OCI-LY7 (cell line): Measurements from ENCODE around the gene CHCHD5. TPM values are rescaled to one million over a fixed set of nuclear protein-coding genes. Genes with fewer than 3 reads are reported as not detected.

Experiments used
- BruUV-seq: library from RNA; stranded (reverse); fragments of 400-500 nt; replicated peaks from 2 replicates; lab custom pipeline; 2021; lab: Mats Ljungman, UMichigan
- CTCF ChIA-PET: fragments of 300-600 bp; sonication (Branson Sonifier 250); formaldehyde crosslinking; loops from one replicate; lab custom pipeline; 2022; ENCODE audit warnings: antibody characterized with exemption; ENCODE audit not compliant: unreplicated experiment; lab: Charles Lee
- POLR2A ChIA-PET: fragments of 300-600 bp; sonication (Branson Sonifier 250); formaldehyde crosslinking; loops from one replicate; lab custom pipeline; 2022; ENCODE audit warnings: antibody characterized with exemption; lab: Charles Lee
- DNase-seq: peaks from one replicate; pipeline ENCODE4 v3.0.0-alpha.2; 2015; ENCODE audit warnings: low spot score
- H2AFZ ChIP-seq: fragments of 200-600 bp; sonication (generic), shearing (Covaris generic); 2 replicates; pipeline ENCODE4 v1.6.1; 2014; ENCODE audit warnings: mild to moderate bottlenecking, antibody characterized with exemption, low read length, moderate library complexity
- H3K27ac ChIP-seq: fragments of 200-600 bp; sonication (generic); 2 replicates; pipeline ENCODE4 v1.5.1; 2014; ENCODE audit warnings: mixed run types, low read depth, mild to moderate bottlenecking, moderate library complexity, low read length, inconsistent platforms; ENCODE audit not compliant: poor library complexity, severe bottlenecking
- H3K36me3 ChIP-seq: fragments of 200-600 bp; sonication (generic); 2 replicates; pipeline ENCODE4 v1.6.1; 2014; ENCODE audit warnings: mild to moderate bottlenecking, antibody characterized with exemption, low read length, moderate library complexity, mixed read lengths; ENCODE audit not compliant: insufficient read depth
- H3K4me1 ChIP-seq: fragments of 200-600 bp; sonication (generic); 2 replicates; pipeline ENCODE4 v1.5.1; 2014; ENCODE audit warnings: mild to moderate bottlenecking, low read length; ENCODE audit not compliant: insufficient read depth, poor library complexity, severe bottlenecking
- H3K4me2 ChIP-seq: fragments of 200-600 bp; sonication (generic); 2 replicates; pipeline ENCODE4 v1.6.1; 2014; ENCODE audit warnings: mild to moderate bottlenecking, low read length
- H3K4me3 ChIP-seq: fragments of 200-600 bp; sonication (generic); 2 replicates; pipeline ENCODE4 v1.5.1; 2014; ENCODE audit warnings: mild to moderate bottlenecking, low read depth, low read length; ENCODE audit not compliant: poor library complexity, severe bottlenecking
- H3K79me2 ChIP-seq: fragments of 200-600 bp; sonication (generic); 2 replicates; pipeline ENCODE4 v1.6.1; 2016; ENCODE audit warnings: low read depth, mild to moderate bottlenecking, low read length, moderate library complexity, mixed read lengths; ENCODE audit not compliant: insufficient read depth
- H3K9me2 ChIP-seq: fragments of 200-600 bp; sonication (generic); 2 replicates; pipeline ENCODE4 v1.6.1; 2016; ENCODE audit warnings: mild to moderate bottlenecking, low read length, mixed read lengths; ENCODE audit not compliant: insufficient read depth
- H3K9me3 ChIP-seq: fragments of 200-600 bp; sonication (generic); 2 replicates; pipeline ENCODE4 v1.6.1; 2014; ENCODE audit warnings: mild to moderate bottlenecking, mixed run types, low read length, mixed read lengths
- H4K20me1 ChIP-seq: fragments of 200-600 bp; sonication (generic); 2 replicates; pipeline ENCODE4 v1.6.1; 2014; ENCODE audit warnings: mild to moderate bottlenecking, antibody characterized with exemption, low read length, moderate library complexity, mixed read lengths; ENCODE audit not compliant: insufficient read depth
- CTCF ChIP-seq: fragments of 200-600 bp; sonication (generic); conservative IDR thresholded peaks from 2 replicates; pipeline ENCODE4 v1.5.1; 2014; ENCODE audit warnings: mild to moderate bottlenecking, antibody characterized with exemption, low read length, moderate library complexity, mixed read lengths
- EZH2phosphoT487 ChIP-seq: fragments of 200-600 bp; sonication (generic); IDR thresholded peaks from 2 replicates; pipeline ENCODE4 v1.6.1; 2018; ENCODE audit warnings: low read depth, borderline replicate concordance, mild to moderate bottlenecking, mixed run types, antibody characterized with exemption, low read length, moderate library complexity, mixed read lengths
- intact Hi-C: fragments of 100-400 bp; cut with micrococcal nuclease; formaldehyde crosslinking; loops from one replicate; pipeline ENCODE4 v1.10.0; 2022; ENCODE audit not compliant: unreplicated experiment
- total RNA-seq, 2 experiments: library from RNA; depleted of rRNA in 1 of 2; stranded (reverse); fragments of >200 nt in 1 of 2; shearing (Covaris generic) in 1 of 2; gene quantifications; 2 replicates each; pipeline ENCODE4 v1.2.3, GENCODE V29; 2014 to 2022

CHCHD5 gene
- total RNA-seq, 2 experiments from 2014 or later = 22.5 to 36.0 TPM

- ChIA-PET CTCF (no interaction called here), POLR2A (interaction anchor here (0.6 kb wide), 1 partner anchor 164 kb away, joined by 3 read pairs; no protein-coding TSS in a partner anchor)
- Histone ChIP-seq H2AFZ (no peak overlapping the region), H3K79me2 (no peaks in the 10 kb centered on the region), H4K20me1 (no peaks in the 10 kb centered on the region), H3K4me3 (no peak overlapping the region), H3K36me3 (no peaks in the 10 kb centered on the region), H3K27ac (no peak overlapping the region), H3K4me1 (no peaks in the 10 kb centered on the region), H3K9me3 (no peaks in the 10 kb centered on the region), H3K9me2 (no peaks in the 10 kb centered on the region), H3K4me2 (no peak overlapping the region)
- TF ChIP-seq EZH2phosphoT487 (no peak), CTCF (no peak)
- intact Hi-C loops = no loop called here
- DNase-seq = no peak
- no TSS peak for BruUV-seq
Measured at GRCh38 chr2:112618383-112618782, 34.0 kb downstream of the CHCHD5 start.

- DNase-seq = no peak
- BruUV-seq = no TSS peak
Measured at GRCh38 chr2:112621790-112622527, 37.5 kb downstream of the CHCHD5 start.

More at GRCh38 chr2:112621790-112622527, 37.5 kb downstream of the CHCHD5 start:
- Histone ChIP-seq H4K20me1 (no peaks in the 10 kb centered on the region), H3K9me2 (no peaks in the 10 kb centered on the region), H3K4me3 (no peak overlapping the region), H3K36me3 (no peaks in the 10 kb centered on the region), H3K4me1 (peaks cover 4% of the 10 kb centered on the region), H3K27ac (no peak overlapping the region), H2AFZ (no peak overlapping the region), H3K4me2 (no peak overlapping the region), H3K9me3 (no peaks in the 10 kb centered on the region), H3K79me2 (no peaks in the 10 kb centered on the region)
- TF ChIP-seq EZH2phosphoT487 = no peak
- TF ChIP-seq CTCF = no peak
- POLR2A ChIA-PET = no interaction called here
- intact Hi-C loops = no loop called here
- CTCF ChIA-PET = no interaction called here
